ENCODE results near the gene ZDHHC8. TPM values are rescaled to one million over a fixed set of nuclear protein-coding genes. Genes with fewer than 3 reads are reported as not detected.
A peak's percentile ranks its signal among the peaks of the same experiment; 100 is the strongest.

Gene ZDHHC8
- polyA plus RNA-seq, 1 donor, result 34.1 TPM

DNA sequence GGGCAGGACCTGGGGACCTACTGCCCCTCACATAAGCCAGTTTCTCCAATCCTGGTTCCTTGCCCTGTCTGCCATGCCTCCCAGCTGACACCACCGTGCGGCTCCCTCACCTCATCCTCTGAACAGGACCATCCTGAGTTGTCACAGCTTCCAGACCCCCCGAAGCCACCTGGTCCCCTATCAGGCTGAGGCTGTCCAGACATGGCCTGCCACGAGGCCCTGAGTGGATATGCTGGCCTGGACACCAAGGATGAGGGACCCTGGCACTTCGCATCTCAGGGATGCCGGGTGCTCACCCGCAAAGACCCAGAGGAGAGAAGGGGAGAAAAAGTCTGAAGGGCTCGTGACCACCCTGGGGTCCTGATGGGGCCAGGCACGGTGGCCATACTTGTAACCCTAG, 35.1 kb downstream of the ZDHHC8 start:
- DNase-seq, result no peak
- Histone ChIP-seq H3K4me3 (ENCODE audit: low read length) (no peak overlapping the region), H3K4me1 (ENCODE audit: control insufficient read depth, insufficient read depth, low read length) (peaks cover 3% of the 10 kb centered on the region), H3K9me3 (ENCODE audit: control insufficient read depth, low read depth, low read length) (no peaks in the 10 kb centered on the region), H3K36me3 (ENCODE audit: control insufficient read depth, insufficient read depth, low read length) (no peaks in the 10 kb centered on the region), H3K27ac (ENCODE audit: low read length) (no peak overlapping the region), H3K27me3 (ENCODE audit: control insufficient read depth, insufficient read depth, low read length) (no peaks in the 10 kb centered on the region)
- WGBS (ENCODE audit: insufficient coverage, low lambda C conversion rate), result no CpG with 5 or more reads among the region's 9 CpGs

DNA sequence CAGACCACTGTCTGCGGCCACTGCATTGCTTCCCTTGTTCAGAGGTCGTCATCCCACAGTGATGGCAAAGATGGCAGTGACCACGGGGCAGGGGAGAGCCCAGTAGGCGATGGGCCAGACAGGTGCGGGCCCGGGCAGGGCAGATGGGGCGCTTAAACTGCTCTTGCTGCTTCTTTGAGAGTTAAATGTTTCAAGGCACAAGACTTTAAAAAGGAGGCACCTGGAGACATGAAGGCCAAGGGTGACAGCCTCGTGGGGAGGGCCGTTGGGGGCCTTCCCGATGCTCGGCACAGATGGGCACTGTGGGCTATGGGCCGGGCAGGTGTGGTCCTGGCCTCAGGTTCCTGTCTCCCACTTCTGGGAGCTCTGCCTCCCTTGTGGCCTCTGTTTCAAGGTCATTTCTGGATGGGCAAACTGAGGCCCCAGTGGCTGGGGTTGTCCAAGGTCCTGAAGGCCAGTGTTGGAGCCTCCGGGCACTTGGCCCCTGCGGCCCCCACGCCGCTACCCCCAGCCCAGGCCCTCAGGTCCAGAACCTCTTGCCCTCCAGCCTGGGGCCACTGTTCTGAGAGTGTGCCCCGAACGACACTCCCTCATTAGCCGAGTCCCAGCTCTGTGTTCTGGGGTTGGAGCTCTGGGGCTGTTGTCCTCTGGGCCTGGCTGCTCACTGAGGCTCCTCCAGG, 36.2 kb downstream of the ZDHHC8 start:
- DNase-seq, result no peak
- no CpG with 5 or more reads among the region's 19 CpGs for WGBS (ENCODE audit: insufficient coverage, low lambda C conversion rate)
- Histone ChIP-seq H3K4me1 (ENCODE audit: control insufficient read depth, insufficient read depth, low read length) (peaks cover 3% of the 10 kb centered on the region), H3K36me3 (ENCODE audit: control insufficient read depth, insufficient read depth, low read length) (no peaks in the 10 kb centered on the region), H3K4me3 (ENCODE audit: low read length) (no peak overlapping the region), H3K9me3 (ENCODE audit: control insufficient read depth, low read depth, low read length) (no peaks in the 10 kb centered on the region), H3K27ac (ENCODE audit: low read length) (no peak overlapping the region), H3K27me3 (ENCODE audit: control insufficient read depth, insufficient read depth, low read length) (no peaks in the 10 kb centered on the region)

DNA sequence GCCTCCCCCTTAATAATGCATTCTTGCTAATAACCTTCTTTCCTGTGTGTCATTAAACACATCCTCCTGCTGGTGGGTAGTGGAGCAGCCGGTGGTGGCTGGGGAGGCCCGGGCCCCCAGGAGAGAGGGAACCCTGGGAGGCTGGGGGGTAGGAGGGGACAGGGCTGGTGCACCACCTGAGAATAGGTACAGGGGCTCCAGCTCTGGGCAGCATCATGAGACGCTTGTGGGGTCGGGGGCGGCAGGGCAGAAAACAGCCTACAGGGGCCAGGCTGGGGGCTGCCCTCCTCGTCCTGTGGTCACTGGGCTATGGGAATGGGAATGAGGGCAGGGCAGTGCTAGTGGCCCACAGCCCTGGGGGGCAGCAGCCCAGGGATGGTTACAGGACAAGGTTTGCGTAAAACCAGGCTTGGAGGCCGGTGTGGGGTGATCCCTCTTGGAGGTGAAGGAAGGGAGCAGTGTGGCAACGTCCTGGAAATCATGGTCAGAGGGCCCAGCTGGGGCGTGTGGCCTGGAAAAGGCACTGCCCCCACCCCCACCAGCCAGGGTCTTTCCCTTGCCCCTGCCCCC, 37.7 kb downstream of the ZDHHC8 start:
- no CpG with 5 or more reads among the region's 10 CpGs for WGBS (ENCODE audit: insufficient coverage, low lambda C conversion rate)
- no peak overlapping the region for H3K4me3 ChIP-seq (ENCODE audit: low read length)

DNA sequence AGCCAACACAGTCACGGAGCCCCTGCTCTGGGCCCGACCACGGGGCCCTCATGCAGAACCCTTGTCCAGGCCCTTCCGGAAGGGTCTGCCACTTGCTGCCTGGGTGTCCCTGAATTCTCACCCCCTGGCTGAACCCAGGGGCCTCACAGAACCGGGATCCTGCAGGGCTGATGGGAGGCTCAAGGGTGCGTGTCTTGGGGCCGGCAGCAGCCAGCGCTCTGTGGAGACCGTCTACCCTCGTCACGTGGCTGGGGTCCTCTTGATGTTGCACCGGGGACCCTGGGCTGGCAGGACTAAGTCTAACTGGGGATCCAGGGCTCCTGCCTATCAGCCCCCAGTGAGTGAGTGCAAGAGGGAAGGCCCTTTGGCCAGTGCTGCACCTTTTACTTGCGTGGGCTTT, 38.6 kb downstream of the ZDHHC8 start:
- Histone ChIP-seq H3K4me3 (ENCODE audit: low read length) (no peak overlapping the region), H3K4me1 (ENCODE audit: control insufficient read depth, insufficient read depth, low read length) (peaks cover 15% of the 10 kb centered on the region), H3K36me3 (ENCODE audit: control insufficient read depth, insufficient read depth, low read length) (no peaks in the 10 kb centered on the region), H3K27ac (ENCODE audit: low read length) (no peak overlapping the region), H3K27me3 (ENCODE audit: control insufficient read depth, insufficient read depth, low read length) (no peaks in the 10 kb centered on the region), H3K9me3 (ENCODE audit: control insufficient read depth, low read depth, low read length) (no peaks in the 10 kb centered on the region)
- no CpG with 5 or more reads among the region's 13 CpGs for WGBS (ENCODE audit: insufficient coverage, low lambda C conversion rate)
- DNase-seq, result no peak

More for the DNA sequence above, 37.7 kb downstream of the ZDHHC8 start:
- Histone ChIP-seq H3K4me1 (ENCODE audit: control insufficient read depth, insufficient read depth, low read length) (peaks cover 15% of the 10 kb centered on the region), H3K27ac (ENCODE audit: low read length) (no peak overlapping the region), H3K36me3 (ENCODE audit: control insufficient read depth, insufficient read depth, low read length) (no peaks in the 10 kb centered on the region), H3K9me3 (ENCODE audit: control insufficient read depth, low read depth, low read length) (no peaks in the 10 kb centered on the region), H3K27me3 (ENCODE audit: control insufficient read depth, insufficient read depth, low read length) (no peaks in the 10 kb centered on the region)
- DNase-seq, result no peak

DNA sequence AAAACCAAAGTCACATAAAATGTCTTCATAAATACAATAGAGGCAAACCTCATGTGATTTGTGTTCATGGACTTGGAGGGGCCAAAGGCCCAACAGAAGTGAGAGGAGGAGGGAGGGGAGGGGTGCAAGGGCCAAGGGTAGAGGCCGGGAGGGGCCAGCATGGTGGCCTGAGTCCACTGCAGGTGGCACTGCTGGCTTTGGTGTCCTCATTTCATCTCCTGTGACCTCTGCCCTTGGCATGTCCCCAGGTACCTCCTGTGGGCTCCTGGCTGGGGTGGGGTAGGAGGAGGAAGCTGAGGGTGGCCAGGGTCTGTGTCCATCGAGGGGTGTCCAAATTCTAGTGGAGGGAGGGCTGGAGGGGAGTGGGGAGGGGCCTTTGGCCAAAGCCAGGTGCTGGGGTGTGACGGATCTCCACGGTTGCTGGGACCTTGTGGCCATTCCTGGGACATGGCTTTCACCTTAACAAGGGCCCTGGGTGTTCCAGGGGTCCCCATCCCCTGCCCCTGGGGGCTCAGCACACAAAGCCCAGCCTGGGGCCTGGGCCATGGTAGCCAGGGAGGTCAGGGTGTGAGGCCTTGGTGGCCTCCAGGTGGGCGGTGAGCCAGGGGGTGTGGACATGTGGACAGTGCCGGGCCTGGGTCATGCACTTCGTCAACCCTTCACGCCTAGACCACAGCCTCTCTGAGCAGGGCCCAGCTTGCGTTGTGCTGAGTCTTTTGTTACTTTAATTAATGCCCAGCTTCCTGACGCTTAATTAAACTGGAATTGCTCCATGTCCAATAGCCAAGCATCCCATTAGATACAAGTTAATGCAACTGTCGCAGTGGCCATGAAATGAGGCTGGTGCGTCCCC, 39.9 kb downstream of the ZDHHC8 start:
- Histone ChIP-seq H3K27ac (ENCODE audit: low read length) (no peak overlapping the region), H3K4me3 (ENCODE audit: low read length) (no peak overlapping the region), H3K36me3 (ENCODE audit: control insufficient read depth, insufficient read depth, low read length) (no peaks in the 10 kb centered on the region), H3K9me3 (ENCODE audit: control insufficient read depth, low read depth, low read length) (no peaks in the 10 kb centered on the region), H3K27me3 (ENCODE audit: control insufficient read depth, insufficient read depth, low read length) (no peaks in the 10 kb centered on the region), H3K4me1 (ENCODE audit: control insufficient read depth, insufficient read depth, low read length) (peaks cover 15% of the 10 kb centered on the region)
- no peak for DNase-seq
- WGBS (ENCODE audit: insufficient coverage, low lambda C conversion rate), result no CpG with 5 or more reads among the region's 12 CpGs

DNA sequence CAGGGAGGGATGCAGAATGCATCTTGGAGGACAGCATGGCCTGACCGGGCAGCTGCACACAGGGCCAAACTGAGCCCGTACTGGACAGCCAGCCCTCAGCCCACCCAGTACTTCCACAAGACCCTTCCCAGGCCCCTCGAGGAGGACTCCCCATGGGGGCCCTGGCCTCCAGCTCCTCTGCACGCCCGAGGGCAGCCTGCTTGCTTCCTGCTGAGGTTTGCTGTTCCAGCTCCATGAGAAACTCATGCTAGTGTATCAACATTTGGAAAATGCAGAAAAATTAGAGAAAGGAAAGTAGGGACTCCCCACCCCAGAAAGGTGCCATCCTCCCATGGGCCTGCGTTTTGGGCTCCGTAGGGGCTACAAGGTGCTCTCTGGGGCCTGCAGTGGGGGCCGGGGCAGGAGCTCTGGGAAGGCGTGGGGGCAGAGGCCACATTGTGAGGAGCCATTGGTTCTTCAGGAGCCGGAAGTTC, 40.6 kb downstream of the ZDHHC8 start:
- no peak overlapping the region for H3K4me3 ChIP-seq (ENCODE audit: low read length)
- no peaks in the 10 kb centered on the region for H3K27me3 ChIP-seq (ENCODE audit: control insufficient read depth, insufficient read depth, low read length)
- H3K9me3 ChIP-seq (ENCODE audit: control insufficient read depth, low read depth, low read length), result no peaks in the 10 kb centered on the region
- DNase-seq, result no peak
- H3K27ac ChIP-seq (ENCODE audit: low read length), result no peak overlapping the region
- WGBS (ENCODE audit: insufficient coverage, low lambda C conversion rate), result no CpG with 5 or more reads among the region's 10 CpGs
- H3K36me3 ChIP-seq (ENCODE audit: control insufficient read depth, insufficient read depth, low read length), result no peaks in the 10 kb centered on the region
- H3K4me1 ChIP-seq (ENCODE audit: control insufficient read depth, insufficient read depth, low read length), result peaks cover 15% of the 10 kb centered on the region

DNA sequence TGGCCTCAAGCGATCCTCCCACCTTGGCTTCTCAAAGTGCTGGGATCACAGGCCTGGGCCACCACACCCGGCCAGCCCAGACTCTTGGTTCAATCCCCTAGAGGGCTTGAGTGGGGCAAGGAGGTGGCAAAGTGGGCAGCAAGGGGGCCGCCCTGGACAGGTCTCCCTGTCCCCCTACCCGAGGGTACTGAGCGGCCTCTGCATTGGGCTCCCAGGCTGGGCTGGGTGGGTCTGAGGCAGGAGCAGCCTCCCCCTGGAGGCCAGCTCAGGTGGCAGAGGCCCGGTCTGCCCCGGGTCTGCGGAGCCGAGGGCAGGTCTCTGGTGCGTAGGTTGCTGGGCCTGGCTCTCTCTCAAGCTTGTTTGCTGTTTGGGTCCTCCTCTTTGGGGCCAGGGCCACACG, 41.6 kb downstream of the ZDHHC8 start:
- H3K4me1 ChIP-seq (ENCODE audit: control insufficient read depth, insufficient read depth, low read length), result peaks cover 15% of the 10 kb centered on the region
- no peak overlapping the region for H3K27ac ChIP-seq (ENCODE audit: low read length)
- H3K27me3 ChIP-seq (ENCODE audit: control insufficient read depth, insufficient read depth, low read length), result no peaks in the 10 kb centered on the region
- WGBS (ENCODE audit: insufficient coverage, low lambda C conversion rate), result no CpG with 5 or more reads among the region's 11 CpGs
- no peaks in the 10 kb centered on the region for H3K9me3 ChIP-seq (ENCODE audit: control insufficient read depth, low read depth, low read length)
- no peaks in the 10 kb centered on the region for H3K36me3 ChIP-seq (ENCODE audit: control insufficient read depth, insufficient read depth, low read length)
- no peak for DNase-seq
- H3K4me3 ChIP-seq (ENCODE audit: low read length), result no peak overlapping the region

DNA sequence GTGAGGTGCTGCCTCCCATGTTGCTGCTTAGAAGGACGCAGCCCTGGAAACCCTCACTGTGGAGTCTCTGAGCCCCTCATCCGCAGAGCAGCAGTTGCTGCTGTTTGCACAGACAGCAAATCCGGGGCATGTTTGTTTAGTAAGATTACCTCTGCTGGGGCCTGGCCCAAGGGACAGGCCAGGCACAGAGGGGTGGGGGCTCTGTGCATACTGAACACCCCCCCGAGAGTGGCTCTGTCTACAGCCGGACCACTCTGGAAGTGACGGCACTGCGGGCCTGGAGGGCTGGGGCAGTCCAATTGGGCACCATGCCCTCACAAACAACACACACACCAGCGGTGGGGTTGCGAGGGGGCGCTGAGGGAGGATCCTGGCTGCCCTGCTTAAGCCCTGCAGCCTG, 42.2 kb downstream of the ZDHHC8 start:
- Histone ChIP-seq H3K27ac (ENCODE audit: low read length) (no peak overlapping the region), H3K4me1 (ENCODE audit: control insufficient read depth, insufficient read depth, low read length) (peaks cover 15% of the 10 kb centered on the region), H3K27me3 (ENCODE audit: control insufficient read depth, insufficient read depth, low read length) (no peaks in the 10 kb centered on the region), H3K9me3 (ENCODE audit: control insufficient read depth, low read depth, low read length) (no peaks in the 10 kb centered on the region), H3K36me3 (ENCODE audit: control insufficient read depth, insufficient read depth, low read length) (no peaks in the 10 kb centered on the region), H3K4me3 (ENCODE audit: low read length) (no peak overlapping the region)
- WGBS (ENCODE audit: insufficient coverage, low lambda C conversion rate), result no CpG with 5 or more reads among the region's 10 CpGs
- DNase-seq, result peak in 1 of 2 donors; percentile 30

DNA sequence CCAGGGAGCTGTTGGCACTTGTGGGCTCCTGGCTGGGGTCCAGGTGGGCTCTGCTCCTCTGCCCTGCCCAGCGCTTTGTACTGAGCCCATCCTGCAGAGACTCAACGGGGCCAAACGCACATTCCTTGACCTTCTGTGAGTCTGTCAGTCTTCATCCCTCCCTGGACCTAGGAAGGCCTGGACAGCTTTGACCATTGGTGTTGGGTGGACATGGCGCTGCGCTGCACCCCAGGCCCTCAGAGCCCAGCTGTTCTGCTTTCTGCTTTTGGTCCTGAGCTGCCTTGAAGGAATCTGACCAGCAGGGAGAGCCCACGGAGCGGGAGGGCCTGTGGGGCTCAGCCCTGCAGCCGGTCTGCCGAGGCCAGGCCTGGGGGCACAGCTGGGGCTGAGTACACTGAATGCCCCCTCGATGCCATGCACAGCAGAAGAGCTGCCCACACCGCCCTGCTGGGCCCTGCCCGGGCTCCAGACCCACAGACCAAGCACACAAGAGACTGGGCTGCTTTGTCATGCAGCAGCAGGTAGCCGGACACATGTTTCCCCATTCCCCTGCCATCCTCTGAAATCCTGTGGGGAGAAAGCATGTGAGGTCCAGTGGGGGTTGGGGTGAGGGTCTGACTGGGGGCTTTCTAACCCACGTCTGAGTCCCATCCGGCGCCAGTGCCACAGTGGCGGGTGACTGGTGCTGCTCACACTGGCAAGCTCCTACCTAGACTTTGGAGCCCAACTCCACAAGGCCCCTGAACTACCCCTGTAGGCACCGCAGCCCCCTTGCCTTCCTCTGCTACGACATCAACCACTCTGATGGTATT, 43.4 kb downstream of the ZDHHC8 start:
- no peak overlapping the region for H3K27ac ChIP-seq (ENCODE audit: low read length)
- peaks cover 15% of the 10 kb centered on the region for H3K4me1 ChIP-seq (ENCODE audit: control insufficient read depth, insufficient read depth, low read length)
- H3K9me3 ChIP-seq (ENCODE audit: control insufficient read depth, low read depth, low read length), result no peaks in the 10 kb centered on the region
- WGBS (ENCODE audit: insufficient coverage, low lambda C conversion rate), result no CpG with 5 or more reads among the region's 19 CpGs
- H3K36me3 ChIP-seq (ENCODE audit: control insufficient read depth, insufficient read depth, low read length), result no peaks in the 10 kb centered on the region
- no peak overlapping the region for H3K4me3 ChIP-seq (ENCODE audit: low read length)
- H3K27me3 ChIP-seq (ENCODE audit: control insufficient read depth, insufficient read depth, low read length), result no peaks in the 10 kb centered on the region
- no peak for DNase-seq

DNA sequence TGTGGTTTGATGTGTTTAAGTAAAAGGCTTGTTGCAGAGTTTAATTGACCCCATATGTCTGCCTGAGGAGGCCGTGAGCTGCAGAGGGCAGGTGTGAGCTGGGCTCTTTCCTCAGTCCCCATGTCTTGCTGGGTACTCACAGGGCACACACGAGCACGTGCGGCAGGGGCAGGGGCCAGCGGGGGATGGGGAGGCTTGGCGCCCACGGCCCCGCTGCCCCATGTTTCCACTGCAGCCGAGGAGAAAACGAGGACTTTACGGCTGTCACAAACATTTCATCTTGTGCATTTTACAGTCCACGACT, 43.9 kb downstream of the ZDHHC8 start:
- no peak for DNase-seq
- no CpG with 5 or more reads among the region's 12 CpGs for WGBS (ENCODE audit: insufficient coverage, low lambda C conversion rate)
- Histone ChIP-seq H3K27ac (ENCODE audit: low read length) (no peak overlapping the region), H3K9me3 (ENCODE audit: control insufficient read depth, low read depth, low read length) (no peaks in the 10 kb centered on the region), H3K4me1 (ENCODE audit: control insufficient read depth, insufficient read depth, low read length) (peaks cover 18% of the 10 kb centered on the region), H3K27me3 (ENCODE audit: control insufficient read depth, insufficient read depth, low read length) (no peaks in the 10 kb centered on the region), H3K36me3 (ENCODE audit: control insufficient read depth, insufficient read depth, low read length) (no peaks in the 10 kb centered on the region), H3K4me3 (ENCODE audit: low read length) (no peak overlapping the region)

Measured in large intestine (tissue), 3 donors.